GM15510 (cell line): ENCODE results near the gene VPS54.

ENCODE experiments used
- POLR2A ChIP-seq: IDR thresholded peaks from 3 replicates; pipeline ENCODE4 v1.6.1; 2011; ENCODE audit warnings: borderline replicate concordance; ENCODE audit not compliant: insufficient read length; ENCODE audit errors: extremely low read depth

Gene VPS54

DNA sequence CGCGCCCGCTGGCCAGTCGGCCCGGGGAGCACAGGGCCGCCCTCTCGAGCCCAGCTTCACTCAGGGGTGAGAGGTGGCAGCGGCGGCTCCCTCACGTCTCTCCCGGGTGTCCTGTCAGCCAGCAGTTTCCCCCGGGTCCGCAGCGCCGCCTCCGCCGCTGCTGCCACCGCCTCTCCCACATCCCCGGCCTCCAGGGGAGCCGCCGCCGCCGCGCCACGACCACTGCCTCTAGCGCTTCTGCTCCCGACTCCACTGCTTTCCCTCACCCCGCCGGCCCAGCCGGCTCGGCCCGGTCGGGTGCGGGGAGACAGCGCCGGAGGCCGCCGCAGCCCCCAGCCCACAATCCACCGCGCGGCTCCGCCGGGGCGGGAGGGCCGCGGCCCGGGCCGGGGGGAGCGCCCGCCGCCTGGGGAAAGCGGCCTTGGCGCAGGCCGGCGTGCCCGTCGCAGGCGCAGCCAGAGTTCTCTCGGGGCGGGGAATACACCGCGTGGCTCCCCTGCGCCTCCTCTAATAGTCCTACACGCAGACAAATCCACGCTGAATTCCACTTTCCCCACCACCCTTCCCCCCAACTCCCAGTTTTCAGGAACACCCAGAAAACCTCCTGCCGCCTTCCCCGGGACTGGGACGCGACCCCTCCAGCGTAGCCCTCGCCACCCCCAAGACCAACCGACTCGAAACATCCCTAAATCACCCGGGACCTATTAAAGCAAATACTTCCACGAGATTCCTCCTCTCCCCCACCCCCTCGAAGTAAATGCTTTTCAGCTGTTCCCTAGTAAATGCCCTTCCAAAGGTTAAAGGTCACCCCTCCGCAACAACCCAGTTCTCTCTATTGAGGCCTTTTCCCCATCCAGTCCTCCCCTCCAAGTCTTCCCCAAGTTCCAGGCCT is at the start of gene VPS54:
VPS54 (minus strand) TSS at position 346 of the 892 bp plus-strand sequence. CDS start 35,429 bp downstream, outside the sequence.
- TF ChIP-seq POLR2A: peak; percentile 64

DNA sequence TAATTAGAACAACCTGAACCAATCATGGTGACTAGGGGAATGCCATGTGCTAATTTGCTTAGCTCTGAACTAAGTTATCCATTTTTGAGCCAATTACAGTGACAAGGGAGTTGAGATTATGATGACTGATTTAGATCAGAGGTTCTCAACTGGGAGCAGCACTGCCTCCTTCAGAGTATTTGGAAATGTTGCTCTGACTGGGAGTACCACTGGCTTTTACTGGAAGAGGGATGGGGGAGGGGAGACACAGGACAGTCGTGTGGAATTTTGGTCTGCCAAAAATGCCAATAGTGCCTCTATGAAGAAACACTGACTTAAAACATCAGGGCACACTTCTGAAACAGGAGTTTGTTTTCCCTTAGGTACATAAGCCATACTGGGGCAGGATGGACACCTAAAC is 48.1 kb upstream of the VPS54 start:
- no peak for TF ChIP-seq POLR2A

- TF ChIP-seq POLR2A: no peak
Measured at GRCh38 chr2:64065516-64065915, 46.3 kb upstream of the VPS54 start.

GRCh38 chr2:64063924-64064331 is 44.7 kb upstream of the VPS54 start:
- TF ChIP-seq POLR2A: no peak

- no peak for TF ChIP-seq POLR2A
Measured at GRCh38 chr2:64063454-64063853, 44.2 kb upstream of the VPS54 start.

DNA sequence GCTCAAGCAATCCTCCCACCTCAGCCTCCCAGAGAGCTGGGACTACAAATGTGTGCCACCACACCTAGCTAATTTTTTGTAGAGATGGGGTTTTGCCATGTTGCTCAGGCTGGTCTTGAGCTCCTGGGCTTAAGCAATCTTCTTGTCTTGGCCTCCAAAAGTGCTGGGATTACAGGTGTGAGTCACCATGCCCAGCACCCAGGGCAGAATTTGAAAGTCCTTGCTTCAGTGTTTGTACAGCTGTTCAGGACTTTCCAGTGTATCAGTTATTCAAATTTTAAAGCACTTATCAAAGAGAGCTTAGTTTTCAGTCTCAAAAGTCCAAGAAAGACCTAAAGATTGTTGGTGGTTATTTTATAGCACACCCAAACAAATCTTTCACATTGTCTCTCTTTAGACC is 43.6 kb upstream of the VPS54 start:
- TF ChIP-seq POLR2A: no peak

- TF ChIP-seq POLR2A: no peak
Measured at GRCh38 chr2:64059270-64059669, 40.0 kb upstream of the VPS54 start.

- no peak for TF ChIP-seq POLR2A
Measured at GRCh38 chr2:64056021-64056420, 36.8 kb upstream of the VPS54 start.

GRCh38 chr2:64054161-64054915 is 35.1 kb upstream of the VPS54 start:
- TF ChIP-seq POLR2A: no peak

- TF ChIP-seq POLR2A: no peak
Measured at GRCh38 chr2:64052463-64053241, 33.4 kb upstream of the VPS54 start.

DNA sequence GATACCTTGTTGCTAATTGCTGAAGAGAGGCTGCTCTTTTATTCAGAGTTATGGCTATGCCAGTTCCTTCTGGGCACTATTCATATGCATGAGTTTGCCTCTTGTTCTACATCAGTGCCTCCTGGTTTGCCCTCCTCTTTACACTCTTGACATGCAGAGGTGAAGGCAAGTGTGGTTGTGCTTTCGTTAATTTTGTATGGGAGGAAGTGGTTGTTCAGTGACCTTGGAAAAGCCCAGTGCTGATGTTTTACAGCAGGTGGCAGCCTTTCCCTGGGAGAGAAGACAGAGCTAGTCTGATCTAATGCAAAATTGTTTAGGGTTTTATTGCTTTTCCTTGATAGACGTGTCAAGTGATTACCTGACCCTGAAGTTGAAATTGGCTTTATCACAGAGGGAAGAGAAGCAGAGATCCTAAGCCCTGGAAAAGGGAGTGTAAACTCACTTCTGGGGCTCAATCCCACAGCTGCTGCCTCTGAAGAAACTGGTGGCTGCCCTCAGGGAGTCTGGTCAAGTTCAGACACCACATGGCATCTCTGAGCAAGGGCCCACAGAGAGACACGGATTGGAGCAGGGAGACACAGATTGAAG is 30.5 kb upstream of the VPS54 start:
- TF ChIP-seq POLR2A: no peak

DNA sequence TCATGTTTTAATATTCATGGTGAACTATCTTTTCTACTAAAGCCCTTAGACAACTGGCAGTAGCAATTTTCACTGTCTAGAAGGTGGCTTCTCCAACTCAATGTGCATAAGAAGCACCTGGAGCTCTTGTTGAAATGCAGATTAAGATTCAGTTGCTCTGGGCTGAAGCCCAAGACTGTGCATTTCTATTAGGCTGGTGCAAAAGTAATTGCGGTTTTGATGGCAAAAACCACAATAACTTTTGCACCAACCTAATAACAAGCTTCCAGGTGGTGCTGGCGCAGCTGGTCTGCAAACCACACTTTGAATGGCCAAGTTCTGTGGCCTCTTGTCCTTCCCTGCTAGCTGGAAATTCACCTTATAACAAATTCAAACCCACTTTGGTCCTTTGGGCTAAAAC is 26.7 kb upstream of the VPS54 start:
- no peak for TF ChIP-seq POLR2A

DNA sequence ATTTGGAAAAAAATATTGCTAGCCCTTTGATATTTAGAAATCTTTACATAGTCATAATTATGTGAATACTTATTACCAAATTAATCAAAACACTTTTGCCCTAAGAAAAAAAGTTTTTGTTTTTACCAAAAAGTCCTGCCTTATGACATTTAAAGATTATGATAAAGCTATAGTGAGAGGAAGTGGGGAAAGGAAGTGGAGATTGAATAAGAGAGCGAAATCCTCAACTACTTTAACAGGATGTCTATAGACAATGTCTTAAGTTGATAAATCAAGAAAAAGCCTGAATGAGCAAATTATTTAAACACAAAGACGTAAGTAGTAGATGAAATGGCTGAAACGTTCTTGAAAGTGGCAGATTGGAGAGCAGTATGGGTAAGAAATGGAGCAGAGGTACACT is 20.9 kb upstream of the VPS54 start:
- TF ChIP-seq POLR2A: no peak

DNA sequence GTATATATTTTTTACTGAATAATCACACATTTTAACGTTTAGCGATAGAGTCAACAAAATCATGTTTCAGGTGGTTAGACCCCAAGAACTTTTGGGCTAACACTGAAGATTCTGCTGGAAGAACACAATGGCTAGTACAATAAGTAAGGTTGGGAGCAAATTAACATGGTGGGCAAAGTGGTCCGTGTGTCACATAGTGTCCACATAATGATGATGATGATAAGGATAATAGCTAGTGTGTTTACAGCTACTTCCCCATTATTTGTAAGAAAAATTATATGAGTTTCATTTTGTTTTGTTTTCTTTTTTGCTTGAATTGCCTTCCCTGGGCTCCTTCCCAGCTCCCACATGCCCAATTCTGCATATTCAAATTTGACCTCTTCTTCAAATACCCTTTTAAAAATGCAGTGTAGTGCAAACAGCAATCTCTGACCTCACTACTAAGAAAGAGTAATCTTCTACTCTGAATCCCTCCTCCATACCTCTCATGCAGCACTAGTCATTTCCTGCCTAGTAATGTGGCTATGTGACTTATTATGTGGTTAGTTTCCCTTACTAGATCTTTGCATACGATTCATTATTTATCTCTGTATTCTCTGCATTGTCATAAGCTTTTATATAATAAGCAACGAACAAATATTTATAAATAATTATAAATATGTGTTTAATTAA is 16.9 kb upstream of the VPS54 start:
- no peak for TF ChIP-seq POLR2A

DNA sequence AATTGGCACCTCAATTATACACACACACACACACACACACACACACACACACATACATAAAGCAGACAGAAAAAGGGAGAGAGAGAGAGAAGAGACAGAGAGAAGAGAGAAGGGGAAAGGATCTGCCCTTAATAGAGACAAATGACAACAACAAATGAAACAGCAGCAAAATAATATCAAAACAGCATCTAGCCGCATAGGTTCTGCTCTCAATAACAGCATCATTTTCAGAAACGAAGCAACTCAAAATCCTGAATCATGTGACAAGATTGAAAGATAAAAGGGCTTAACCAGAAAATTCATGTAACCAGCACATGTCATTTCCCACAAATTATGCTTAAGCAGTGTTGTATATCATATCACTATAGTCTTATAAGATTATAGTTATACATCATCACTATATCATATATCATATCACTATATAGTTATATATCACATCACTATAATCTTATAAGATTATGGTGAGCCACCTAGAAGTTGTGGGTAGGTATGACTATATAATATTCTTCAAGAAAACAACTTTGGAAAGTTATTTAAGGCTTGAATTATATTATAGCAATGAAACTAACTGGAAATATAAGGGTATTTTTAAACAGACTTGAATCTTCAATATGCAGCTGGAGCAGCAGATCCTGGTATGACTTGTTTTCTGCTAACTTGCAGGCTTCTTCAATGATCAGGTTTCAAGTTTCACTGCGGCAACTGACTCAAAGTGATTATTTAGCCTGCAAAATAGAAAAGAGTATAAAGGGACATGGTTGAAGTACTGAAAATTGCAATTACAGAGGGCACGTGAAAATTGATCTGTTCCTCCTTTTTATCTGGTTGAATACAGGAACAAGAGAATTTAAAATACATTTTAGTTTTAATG is 16.1 kb upstream of the VPS54 start:
- TF ChIP-seq POLR2A: no peak
